PFSK-1 (cell line): Measurements from ENCODE around the gene CFAP53.
A peak's percentile ranks its signal among the peaks of the same experiment; 100 is the strongest.

Source experiments
- FOXP2 ChIP-seq: optimal IDR thresholded peaks from 2 replicates; pipeline ENCODE3; 2011; ENCODE audit warnings: borderline replicate concordance, control low read depth, inconsistent platforms; ENCODE audit not compliant: insufficient read depth; ENCODE audit errors: extremely low read length, extremely low read depth
- POLR2AphosphoS5 ChIP-seq: IDR thresholded peaks from 2 replicates; pipeline ENCODE4 v1.6.1; 2012; ENCODE audit warnings: low read depth, mild to moderate bottlenecking, control low read depth, low read length, moderate library complexity
- REST ChIP-seq, 2 experiments: IDR thresholded peaks; 2 replicates each; pipeline versions ENCODE4 v1.6.1 to v1.8.0; 2011 to 2012; ENCODE audit warnings: low read depth in 2 of 2, low read length in 2 of 2, control low read depth in 1 of 2, inconsistent platforms in 1 of 2, mild to moderate bottlenecking in 1 of 2, moderate library complexity in 1 of 2; ENCODE audit not compliant: insufficient read depth in 1 of 2
- SIN3A ChIP-seq: IDR thresholded peaks from 2 replicates; pipeline ENCODE4 v1.6.1; 2012; ENCODE audit warnings: mild to moderate bottlenecking, low read length, moderate library complexity, borderline replicate concordance; ENCODE audit not compliant: insufficient read depth
- TAF1 ChIP-seq: IDR thresholded peaks from 2 replicates; pipeline ENCODE4 v1.6.1; 2012; ENCODE audit warnings: low read length, control low read depth, borderline replicate concordance; ENCODE audit not compliant: insufficient read depth

Gene CFAP53

DNA sequence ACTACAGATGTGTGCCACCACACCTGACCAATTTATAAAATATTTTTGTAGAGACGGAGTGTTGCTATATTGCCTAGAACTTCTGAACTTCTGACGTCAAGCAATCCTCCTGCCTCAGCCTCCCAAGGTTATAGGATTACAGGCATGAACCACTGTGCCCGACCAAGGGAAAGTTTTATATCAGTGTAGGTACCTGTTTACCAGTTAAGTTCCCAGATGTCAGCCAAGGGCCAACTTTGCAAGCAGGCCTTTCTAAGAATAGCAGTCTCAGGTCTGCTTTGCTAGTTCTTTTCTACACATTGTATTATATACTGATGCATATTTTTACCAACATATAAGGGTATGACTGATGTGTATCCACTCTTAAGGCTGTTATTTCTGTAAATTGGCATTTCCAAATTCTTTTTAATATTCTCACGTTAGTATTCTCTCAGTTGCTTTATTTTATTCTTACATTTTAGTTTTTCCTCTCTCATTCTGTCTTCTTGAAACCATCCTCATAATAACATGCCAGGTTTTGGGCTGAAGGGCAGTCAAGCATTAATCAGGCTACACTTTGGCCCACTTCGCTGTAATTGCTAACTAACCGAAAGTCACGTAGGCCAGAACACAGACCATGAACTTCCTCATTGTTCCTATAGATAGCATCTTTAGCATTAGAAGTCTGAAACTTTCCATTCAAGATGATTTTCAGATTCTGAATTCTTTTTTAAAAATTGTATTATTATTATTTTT is 46.2 kb upstream of the CFAP53 start:
- TF ChIP-seq FOXP2: no peak
- TF ChIP-seq SIN3A: no peak
- no peak for TF ChIP-seq REST (IDR thresholded peaks at IDR 0.05; ENCODE audit: insufficient read depth in 1 of 2, low read depth in 2 of 2, low read length in 2 of 2)
- no peak for TF ChIP-seq TAF1
- no peak for TF ChIP-seq POLR2AphosphoS5

- TF ChIP-seq REST (IDR thresholded peaks at IDR 0.05; ENCODE audit: insufficient read depth in 1 of 2, low read depth in 2 of 2, low read length in 2 of 2) (no peak), TAF1 (no peak), FOXP2 (no peak), SIN3A (no peak), POLR2AphosphoS5 (no peak)
These were observed 45.4 kb upstream of the CFAP53 start for GRCh38 chr18:50311650-50312049.

- no peak for TF ChIP-seq FOXP2
- no peak for TF ChIP-seq REST (IDR thresholded peaks at IDR 0.05; ENCODE audit: insufficient read depth in 1 of 2, low read depth in 2 of 2, low read length in 2 of 2)
- no peak for TF ChIP-seq SIN3A
- TF ChIP-seq TAF1: no peak
- TF ChIP-seq POLR2AphosphoS5: no peak
These were observed 43.8 kb upstream of the CFAP53 start for GRCh38 chr18:50310080-50310479.

- no peak for TF ChIP-seq FOXP2
- TF ChIP-seq SIN3A: 0 out of 2 replicates have a peak, but pooled peaks have one; percentile 24
- TF ChIP-seq TAF1: no peak
- no peak for TF ChIP-seq POLR2AphosphoS5
- no peak for TF ChIP-seq REST (IDR thresholded peaks at IDR 0.05; ENCODE audit: insufficient read depth in 1 of 2, low read depth in 2 of 2, low read length in 2 of 2)
These were observed 41.6 kb upstream of the CFAP53 start for GRCh38 chr18:50307738-50308470.
